NCI-H82 treated with DMSO at 0.1 percent for 48 hours (cell line): ENCODE results near the gene GRAMD4.

Source experiments
- DNase-seq: peaks from one replicate; lab custom pipeline; 2025; ENCODE audit not compliant: unreplicated experiment; lab: John Stamatoyannopoulos, UW

Gene GRAMD4

DNA sequence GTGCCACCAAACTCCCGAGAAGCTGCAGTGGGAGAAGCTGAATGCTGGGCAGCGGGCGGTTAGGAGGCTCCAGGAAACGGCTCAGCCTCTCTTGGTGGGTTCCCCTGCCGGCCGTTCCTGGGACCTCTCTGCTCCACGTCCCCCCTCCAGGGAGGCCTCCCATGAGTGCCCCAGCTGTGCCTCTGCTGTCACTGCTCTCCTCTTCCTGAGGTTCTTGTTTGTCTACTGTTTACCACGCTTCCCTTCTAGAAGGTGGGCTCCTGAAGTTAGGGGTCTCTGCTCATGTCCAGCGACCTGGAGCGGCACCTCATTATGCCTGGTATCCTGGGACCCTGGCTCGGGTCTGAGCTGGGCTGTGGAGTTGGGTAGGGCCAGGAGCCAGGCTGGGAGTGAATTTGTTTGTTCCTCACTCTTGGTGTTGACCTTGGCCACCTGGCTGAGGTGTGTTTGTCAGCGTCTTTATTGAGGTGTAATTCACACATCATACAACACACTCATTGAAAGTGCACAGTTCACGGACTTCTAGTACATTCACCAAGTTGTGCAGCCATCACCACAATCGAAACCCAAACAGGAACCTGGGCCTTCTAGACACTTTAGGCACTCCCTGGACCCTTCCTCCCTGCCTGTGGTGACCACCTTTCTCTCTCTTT is 37.8 kb upstream of the GRAMD4 start:
- DNase-seq = no peak

DNA sequence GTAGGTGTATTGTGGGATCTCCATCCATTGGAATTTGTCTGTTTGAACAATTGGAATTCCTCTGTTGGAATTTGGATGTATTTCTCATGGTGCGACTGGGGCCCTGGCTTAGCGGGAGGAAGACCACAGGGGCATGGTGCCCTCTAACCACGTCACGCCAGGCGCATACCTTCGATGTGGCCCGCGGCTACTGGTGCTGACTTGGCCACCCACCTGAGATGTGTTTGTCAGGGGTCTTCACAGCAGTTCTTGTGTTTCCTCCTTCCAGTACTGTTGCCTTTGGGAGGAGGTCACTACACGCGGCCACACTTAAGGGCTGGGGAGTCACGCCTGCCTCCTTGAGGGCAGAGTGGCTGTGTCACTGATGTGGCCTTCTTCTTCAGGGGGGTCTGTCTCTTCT is 36.6 kb upstream of the GRAMD4 start:
- no peak for DNase-seq

DNA sequence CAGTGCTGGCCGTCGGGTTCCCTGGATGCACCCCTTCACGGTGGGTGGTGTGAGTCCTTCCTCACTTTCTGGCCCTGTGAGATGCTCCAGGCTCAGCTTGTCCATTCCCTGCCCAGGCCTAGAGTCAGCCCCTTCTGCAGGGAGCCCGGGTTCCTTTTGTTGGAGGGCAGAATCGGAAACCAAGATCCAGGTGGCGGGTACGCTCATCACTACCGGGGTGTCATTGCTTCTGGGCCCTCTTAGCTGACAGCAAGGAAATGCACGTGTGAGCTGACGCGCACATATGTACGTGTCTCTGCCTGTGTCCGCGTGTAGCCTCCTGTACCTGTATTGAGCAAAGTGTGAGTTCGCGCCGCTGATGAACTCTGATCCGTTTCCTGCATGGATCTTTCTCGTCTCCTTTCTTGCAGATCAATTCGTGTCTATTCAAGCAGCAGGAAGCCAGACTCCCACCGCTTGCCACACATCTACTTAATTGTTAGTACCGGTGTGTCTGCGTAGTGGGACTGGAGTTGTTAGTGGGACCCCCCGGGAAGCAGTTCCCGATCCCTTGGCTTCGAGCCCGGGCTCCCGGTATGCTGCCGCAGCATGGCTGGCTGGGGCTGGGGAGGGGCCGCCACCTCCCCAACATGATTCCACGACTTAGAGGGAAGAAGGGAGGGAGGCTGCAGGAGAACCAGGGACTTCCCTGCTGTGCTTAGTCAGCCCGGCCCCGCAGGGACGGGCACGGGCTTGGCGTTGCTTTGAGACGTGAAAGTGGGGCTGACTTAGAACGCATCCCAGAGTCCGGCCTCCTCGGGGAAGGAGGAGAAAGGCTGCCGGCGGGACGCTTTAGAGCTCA is 35.9 kb upstream of the GRAMD4 start:
- no peak for DNase-seq

DNA sequence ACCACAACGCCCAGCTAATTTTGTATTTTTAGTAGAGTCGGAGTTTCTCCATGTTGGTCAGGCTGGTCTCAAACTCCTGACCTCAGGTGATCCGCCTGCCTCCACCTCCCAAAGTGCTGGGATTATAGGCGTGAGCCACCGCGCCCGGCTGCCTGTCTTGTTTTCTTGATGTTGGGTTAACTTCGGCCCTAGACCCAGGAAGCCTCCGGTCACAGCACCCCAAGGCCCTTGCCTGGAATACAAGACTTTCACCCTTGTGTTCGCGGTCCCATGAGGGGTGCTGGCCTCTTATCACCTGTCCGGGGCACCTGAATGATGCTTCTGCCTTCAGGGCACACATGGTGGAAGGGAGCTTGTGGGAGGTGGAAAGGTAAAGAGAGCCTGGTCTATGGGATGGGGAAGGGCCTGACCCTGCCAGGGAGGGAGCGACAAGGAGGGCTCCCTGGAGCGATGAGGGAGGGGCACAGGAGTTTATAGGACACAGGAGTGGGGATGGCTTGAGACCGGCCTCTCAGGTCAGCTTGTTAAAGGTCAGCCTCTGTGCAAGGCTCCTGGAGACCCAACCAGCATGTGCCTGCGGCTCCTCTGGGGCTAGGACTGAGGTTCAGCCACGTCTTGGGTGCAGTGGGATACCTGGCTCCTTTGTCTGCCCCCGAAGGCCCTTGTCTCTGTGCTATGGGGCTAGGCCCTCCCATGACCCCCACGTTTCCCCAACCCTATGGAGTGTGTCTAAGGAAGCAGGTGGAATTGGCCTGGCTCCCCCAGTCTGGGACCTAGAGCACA is 34.7 kb upstream of the GRAMD4 start:
- no peak for DNase-seq

DNA sequence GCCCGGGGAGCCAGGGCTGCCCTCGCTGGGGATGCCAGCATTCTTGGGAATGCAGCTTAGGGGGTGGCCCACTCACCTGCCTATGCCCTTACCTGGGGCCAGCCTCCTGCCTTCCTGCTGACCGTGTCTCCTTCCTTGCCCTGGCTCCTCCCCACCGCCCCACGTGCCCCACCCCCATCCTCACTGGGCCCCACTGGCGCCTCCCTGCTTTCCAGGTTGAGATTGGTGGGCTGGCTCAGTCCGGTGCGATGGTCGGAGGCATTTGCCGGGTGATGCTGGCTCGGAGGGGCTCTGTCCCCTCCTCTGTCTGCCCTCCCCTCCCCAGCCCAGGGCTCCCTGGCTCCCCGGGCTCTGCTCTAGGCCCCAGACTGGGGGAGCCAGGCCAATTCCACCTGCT is 34.1 kb upstream of the GRAMD4 start:
- no peak for DNase-seq

DNA sequence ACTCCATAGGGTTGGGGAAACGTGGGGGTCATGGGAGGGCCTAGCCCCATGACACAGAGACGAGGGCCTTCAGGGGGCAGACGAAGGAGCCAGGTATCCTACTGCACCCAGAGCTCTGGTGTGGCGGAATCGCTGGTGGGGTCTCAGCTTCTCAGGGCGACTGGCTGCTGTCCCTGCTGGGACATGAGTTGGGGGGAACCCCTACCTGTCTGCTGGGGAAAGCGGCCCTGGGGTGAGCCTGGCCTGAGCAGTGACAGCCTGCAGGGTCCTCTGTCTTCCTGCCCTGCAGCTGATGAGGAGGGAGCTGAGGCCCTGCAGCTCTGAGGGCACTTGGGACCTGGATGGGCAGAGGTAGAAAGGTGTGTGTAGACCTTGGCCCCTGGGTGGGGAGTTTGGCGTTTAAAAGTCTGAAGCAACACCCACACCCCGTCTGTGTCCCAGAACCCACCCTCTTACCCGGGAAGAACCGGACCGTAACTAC is 33.6 kb upstream of the GRAMD4 start:
- DNase-seq = no peak

DNA sequence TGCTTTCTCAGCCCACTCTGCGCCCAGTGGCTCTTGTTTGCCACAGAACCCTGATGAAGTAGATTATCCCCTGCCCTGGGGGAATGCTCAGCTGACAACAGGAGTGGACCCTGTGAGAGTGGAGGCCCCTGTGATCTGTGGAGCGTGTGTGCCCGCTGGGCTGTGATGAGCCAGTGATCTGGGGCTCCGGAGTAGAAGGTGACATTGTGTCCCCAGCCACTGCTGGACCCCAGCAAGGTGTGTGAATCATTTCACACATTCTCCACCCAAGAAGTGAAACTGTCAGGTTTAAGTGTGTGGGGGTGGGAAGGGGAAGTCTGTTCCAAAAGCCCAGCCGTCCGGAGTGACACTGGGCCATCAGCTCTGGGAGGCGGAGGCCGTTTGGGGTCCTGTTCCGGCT is 33.1 kb upstream of the GRAMD4 start:
- no peak for DNase-seq

DNA sequence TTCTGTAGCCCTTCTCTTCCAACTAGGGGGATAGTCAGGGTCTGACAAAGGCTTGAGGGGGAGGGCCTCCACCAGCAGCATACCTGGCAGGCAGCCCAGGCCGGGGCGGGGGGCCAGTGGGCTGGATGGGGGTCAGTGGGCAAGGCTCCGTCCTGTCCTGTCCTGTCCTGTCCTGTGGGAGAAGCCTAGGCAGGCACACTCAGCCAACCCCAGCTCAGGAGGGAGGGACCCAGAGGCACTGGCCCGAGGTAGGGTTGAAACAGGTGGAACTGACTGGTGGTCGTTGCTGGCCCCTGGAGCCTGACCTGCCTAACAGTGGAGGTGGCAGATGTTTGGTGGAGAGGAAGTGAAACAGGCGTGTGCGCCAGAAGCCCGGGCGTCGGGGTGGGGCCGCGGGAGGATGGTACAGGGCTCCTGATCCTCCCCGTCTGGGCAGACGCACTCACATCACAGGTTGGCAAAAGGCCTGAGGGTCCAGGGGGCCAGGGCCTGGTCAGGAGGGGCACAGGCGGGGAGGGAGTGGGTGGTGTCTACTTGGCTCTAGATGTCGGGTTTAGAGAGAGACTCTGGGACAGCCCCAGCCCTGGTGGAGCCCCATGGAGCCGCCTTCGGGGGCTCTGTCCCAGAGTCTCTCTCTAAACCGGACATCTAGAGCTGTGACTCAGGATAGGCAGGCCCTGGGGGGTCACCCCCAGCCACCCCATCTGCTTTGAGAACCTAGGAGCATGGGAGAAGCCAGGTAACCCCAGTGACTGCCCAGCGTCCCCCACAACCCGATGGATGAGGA is 32.5 kb upstream of the GRAMD4 start:
- no peak for DNase-seq

DNA sequence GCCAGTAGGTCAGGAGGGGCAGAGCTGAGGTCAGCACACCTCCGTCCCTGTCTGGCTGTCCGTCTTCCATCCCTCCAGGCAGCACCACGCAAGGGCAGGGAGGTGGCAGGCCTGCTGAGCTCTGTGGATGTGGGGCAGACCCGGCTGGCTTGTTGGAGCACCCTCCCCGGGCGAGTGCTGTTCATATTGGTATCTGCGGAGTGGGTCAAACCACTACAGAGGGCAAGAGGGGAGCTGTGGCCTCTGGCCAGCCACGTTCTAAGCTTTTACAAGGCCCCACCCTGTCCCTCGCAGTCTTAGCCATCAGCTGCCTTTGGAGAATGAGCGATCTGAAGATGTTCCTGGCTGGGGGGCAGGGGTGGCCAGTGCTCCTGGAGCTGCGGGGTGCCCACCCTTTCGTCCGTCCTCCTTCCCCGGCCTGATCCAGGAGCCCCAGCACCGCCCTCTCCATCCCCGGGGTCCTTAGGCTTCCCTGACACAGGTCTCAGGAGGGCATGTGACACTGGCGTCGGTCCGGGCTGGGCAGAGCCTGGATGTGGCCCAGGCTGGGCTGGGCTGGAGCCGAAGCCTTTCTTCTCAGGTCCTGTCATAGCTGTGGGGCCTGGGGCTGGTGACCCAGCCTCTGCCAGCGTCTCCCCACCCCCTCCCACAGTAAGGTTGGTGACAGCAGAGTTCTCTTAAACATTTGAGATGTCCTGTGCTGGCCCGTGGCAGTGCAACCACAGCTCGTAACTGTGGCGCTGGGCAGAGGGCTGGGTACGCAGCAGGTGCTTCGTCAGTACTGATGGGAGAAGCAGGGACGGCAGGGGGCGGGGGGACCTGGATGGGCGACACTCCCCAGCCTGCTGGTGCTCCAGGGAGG is 31.7 kb upstream of the GRAMD4 start:
- DNase-seq = no peak

DNA sequence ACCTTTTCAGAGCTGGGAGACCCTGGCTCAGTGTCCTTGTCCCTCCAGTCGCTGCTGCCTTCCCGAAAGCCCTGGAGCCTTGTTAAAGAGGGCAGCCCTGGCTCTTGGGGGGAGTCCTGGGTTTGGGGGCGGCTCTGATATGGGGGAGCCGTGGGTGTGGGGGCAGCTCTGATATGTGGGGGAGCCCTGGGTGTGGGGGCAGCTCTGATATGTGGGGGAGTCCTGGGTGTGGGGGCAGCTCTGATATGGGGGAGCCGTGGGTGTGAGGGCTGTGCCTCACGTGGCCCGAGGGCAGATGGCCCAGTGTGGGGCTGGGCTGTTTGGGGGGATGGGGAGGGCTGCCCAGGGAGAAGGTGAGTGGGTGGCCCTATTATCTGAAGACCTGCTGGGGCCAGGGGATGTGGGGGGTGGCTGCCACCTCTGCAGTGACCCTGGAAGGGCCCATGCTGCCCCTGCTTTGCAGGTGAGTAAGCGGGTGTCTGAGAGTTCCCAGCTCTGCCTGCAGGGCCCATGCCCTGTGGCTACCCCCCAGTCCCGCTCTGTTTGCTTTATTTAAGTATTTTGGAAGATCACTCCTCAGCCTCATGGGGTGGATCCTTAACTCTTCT is 30.9 kb upstream of the GRAMD4 start:
- no peak for DNase-seq

DNA sequence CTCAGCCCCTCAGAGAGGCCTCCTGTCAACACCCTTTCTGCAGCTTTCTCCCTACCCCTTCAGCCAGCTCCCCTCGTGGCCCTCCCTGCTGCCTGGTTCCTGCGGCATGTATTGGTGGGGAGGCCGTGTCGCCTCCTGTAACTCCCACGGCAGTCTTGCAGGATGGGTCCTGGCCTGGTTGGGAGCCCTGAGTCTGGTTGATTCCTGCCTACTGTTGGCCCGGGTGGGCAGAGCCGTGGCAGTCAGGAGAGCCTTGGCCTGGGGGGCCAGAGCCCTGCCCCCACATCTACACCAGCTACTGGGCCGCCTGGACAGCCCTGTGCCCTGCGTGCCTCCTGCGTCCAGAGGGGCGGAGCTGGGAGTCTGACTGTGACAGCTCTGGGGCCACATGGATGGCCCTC is 30.3 kb upstream of the GRAMD4 start:
- no peak for DNase-seq

DNA sequence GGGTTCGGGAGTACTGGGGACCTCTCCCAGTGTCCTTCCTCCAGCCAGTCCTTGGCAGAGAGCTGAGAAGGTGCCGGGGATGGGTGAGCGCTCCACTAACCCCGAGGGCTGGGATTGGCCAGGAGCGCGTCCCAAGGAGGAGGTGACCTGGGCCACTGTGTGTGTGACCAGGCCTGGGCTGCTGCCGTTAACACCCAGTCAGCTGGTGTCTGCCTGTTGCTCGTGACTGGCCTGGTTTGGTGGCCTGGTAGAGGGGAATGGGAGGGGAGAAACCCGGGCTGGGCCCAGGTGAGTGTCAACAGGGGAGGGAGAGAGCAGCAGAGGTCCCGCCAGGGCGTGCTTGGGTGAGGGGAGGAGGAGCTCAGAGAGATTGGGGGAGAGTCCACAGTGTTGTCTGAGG is 29.9 kb upstream of the GRAMD4 start:
- DNase-seq = no peak

DNA sequence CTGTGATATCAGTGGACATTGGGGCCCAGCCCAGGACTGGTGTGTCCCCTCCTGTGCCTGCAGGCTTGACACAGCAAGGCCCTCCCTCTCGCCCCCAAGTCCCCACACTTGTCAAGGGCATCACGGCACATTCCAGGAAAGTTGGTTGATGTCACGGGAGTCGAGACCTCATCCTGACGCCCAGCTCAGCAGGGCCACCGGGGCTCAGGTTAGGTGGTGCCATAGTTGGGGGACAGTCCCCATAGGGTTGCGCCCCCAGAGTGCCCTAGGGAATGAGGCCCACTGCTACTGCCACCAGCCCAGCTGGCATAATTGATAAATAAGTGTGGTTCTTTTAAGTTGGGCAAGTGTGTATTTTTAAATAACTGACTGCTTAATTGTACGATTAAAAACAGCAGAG is 28.3 kb upstream of the GRAMD4 start:
- DNase-seq = no peak

DNA sequence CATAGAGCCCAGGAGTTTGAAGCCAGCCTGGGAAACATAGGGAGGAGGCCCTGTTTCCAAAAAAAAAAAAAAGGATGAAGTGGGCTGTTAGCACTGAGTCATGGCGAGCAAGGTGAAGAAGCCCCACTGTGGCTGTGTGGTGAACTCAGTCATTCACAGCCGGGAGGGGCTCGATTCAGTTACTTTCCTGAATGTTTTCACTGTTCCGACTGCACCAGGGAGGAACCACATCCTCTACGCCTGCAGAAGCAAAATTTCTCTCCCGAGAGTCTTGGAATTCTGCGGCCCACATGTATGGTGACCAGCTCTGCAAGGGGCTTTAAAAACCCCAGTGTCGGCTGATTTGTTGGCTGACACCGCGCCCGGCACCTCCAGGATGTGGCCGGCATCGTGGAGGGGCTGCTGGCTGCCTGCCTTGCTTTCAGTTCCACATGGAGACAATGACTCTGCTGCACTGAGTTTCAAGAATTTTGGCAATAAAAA is 27.8 kb upstream of the GRAMD4 start:
- DNase-seq = no peak

DNA sequence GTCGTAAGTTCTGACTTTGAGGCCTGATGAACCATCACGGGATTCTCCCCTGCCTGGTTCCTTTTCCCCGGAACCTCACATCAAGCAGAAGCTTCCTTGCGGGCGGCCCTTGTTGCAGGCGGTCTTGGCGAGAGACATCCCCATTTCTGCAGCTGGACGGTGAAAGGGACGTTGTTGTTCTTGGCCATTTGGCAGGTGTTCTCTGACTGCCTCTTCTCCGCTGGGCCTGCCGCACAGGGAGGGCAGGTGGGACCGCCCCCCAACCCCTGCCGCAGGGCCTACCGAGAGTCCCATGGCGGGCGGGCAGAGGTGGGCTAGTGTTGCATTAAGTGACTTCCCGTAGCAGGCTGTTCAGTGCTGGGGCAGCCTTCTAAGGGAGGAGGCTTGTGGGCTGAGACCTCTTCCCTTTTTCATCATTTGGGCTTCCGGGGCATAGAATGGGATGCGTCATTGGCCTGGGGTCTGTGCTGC is 26.9 kb upstream of the GRAMD4 start:
- no peak for DNase-seq

DNA sequence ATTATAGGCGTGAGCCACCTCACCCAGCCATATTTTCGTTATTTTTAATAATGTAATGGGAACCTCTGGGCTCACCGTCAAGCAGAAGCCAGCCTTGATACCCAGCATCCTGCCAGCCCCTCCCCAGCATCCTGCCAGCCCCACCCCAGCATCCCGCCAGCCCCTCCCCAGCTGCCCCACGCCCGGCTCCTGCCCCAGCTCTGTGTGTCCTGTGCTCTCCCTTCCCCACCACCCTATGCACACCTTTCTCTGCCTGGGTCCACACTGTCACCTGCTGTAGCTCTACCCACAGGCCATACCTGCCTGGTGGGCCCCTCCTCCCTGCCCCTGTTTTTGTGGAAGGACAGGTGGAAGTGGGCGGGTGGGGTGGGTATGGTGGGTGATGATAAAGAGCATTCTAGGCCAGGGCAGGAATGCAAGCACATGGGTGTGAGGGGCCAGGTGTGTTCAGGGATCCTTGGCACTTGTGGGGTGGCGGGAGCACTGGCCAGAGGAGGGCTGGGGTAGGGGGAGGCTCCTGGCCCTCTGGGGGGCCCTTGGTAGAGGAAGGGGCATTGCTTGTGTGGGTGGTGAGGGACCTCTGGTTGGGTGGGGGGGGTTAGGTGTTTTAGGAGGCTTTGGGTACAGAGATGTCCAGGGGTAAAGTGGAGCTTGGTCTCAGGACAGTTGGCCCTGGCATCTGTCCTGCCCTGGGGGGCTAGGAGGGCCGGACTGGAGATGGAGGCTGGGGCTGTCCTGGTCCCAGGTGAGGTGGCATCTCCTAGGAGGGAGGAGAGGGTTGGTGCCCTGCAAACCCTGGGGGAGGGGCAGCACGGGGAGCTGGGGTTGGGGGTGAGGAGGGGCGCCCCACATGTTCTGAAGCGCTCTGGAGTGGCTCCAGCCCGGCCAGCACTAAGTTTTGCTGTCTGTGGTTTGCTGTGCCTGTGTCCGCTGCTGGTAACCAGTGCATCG is 25.9 kb upstream of the GRAMD4 start:
- no peak for DNase-seq

DNA sequence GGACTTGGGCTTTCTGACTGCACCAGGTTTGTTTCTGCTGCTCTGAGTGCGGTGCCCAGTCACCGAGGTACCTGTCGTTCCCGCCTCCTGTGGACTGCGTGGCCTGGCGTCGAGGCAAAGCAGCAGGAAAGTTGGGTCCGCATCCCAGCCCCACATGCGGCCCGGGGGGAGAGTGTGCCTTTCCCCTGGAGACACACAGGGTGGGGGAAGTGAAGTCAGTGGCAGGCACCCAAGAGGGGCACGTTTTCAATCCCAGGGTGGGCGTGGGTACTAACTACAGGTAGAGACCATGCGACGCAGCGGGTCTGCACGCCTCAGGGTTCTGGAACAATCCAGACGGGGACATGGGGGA is 25.3 kb upstream of the GRAMD4 start:
- no peak for DNase-seq

DNA sequence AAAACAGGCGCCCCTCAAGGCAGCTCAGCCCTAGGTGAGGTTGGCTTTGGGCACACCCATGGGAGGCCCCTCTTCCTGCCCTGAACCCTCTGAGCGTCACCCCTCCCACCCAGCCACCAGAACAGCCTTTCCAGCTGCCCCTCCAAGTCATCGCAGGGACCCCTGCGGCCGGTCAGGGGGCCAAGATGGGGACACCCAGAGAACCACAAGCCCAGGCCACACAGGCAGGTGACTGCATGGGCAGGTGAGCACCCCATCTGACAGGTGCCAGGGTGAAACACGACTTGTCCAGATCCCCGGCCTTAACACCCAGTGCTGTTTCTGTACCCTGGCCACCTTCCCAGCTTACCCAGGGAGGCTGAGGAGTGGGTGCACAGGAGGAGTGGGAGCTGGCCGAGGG is 24.6 kb upstream of the GRAMD4 start:
- DNase-seq = no peak
